GM12891 (cell line): ENCODE data around the gene ZFHX3.

Experiments
- POLR2A ChIP-seq: IDR thresholded peaks from 2 replicates; pipeline ENCODE4 v1.6.1; 2011; ENCODE audit warnings: low read depth, low read length, control low read depth
- POLR2AphosphoS5 ChIP-seq: IDR thresholded peaks from 2 replicates; pipeline ENCODE4 v1.6.1; 2011; ENCODE audit warnings: low read depth, low read length, control low read depth
- POU2F2 ChIP-seq: IDR thresholded peaks from 2 replicates; pipeline ENCODE4 v1.6.1; 2011; ENCODE audit warnings: low read depth, mild to moderate bottlenecking, control low read depth, low read length, moderate library complexity
- SPI1 ChIP-seq: IDR thresholded peaks from 2 replicates; pipeline ENCODE4 v1.6.1; 2011; ENCODE audit warnings: low read depth, low read length, control low read depth
- TAF1 ChIP-seq: IDR thresholded peaks from 2 replicates; pipeline ENCODE4 v1.6.1; 2011; ENCODE audit warnings: low read depth, low read length, control low read depth

- TF ChIP-seq POLR2AphosphoS5 (no peak), POLR2A (no peak), POU2F2 (no peak), SPI1 (no peak), TAF1 (no peak)
Observed at GRCh38 chr16:72895951-72896350, 152.0 kb downstream of the ZFHX3 start.
